Fibroblast of lung (primary cell): Measurements from ENCODE around the gene MEIS2.

Experiments
- CTCF ChIP-seq, 2 donors: IDR thresholded peaks in 1 of 2; conservative IDR thresholded peaks in 1 of 2; 1 replicate in 1 of 2; 2 replicates in 1 of 2; pipeline ENCODE4 v1.5.1; 2011 to 2012; ENCODE audit warnings: low read length in 2 of 2, control low read depth in 1 of 2, inconsistent platforms in 1 of 2, low read depth in 1 of 2, mild to moderate bottlenecking in 1 of 2
- EZH2 ChIP-seq: IDR thresholded peaks from 2 replicates; pipeline ENCODE4 v1.5.1; 2012; ENCODE audit warnings: low read length, control low read depth, mild to moderate bottlenecking; ENCODE audit errors: missing control alignments

- TF ChIP-seq CTCF (conservative IDR thresholded peaks at IDR 0.05 in 1 of 2, IDR thresholded peaks at IDR 0.05 in 1 of 2; ENCODE audit: low read depth in 1 of 2, low read length in 2 of 2) (no peak), EZH2 (no peak)
Measured at GRCh38 chr15:37121492-37121891, 21.1 kb upstream of the MEIS2 start.
